Hepatocyte (in vitro differentiated cells): ENCODE results near the gene TMEM182.

ENCODE experiments used
- EZH2 ChIP-seq: fragments of 200-600 bp; sonication (generic); IDR thresholded peaks from 2 replicates; pipeline ENCODE4 v1.6.1; 2016; ENCODE audit warnings: antibody characterized with exemption, mild to moderate bottlenecking, borderline replicate concordance
- TF ChIP-seq, protein P1 (sequence below): fragments of 200-600 bp; sonication (generic); IDR thresholded peaks from 2 replicates; pipeline ENCODE4 v1.5.1; 2016; ENCODE audit warnings: antibody characterized with exemption, mild to moderate bottlenecking; ENCODE audit not compliant: poor library complexity

DNA sequence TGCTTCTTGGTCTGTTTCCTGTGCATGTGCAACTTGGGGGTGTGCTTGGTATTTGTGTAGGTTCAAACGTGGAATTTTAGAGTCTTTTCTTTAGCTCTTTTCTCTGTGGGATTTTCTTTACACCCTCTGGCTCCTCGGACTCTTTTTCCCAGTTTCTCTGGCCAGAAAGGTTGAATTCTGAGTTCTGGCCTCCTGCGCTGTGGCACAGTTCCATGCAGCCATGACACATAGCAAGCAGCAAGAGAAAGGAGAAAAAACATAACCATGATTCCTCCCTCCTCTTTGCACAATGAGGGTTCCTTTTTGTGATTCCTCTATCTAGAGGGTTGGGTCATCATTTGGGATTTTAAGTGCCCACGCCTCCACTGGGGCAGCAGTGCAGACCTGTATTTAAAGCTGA, 33.8 kb downstream of the TMEM182 start:
- TF ChIP-seq, protein P1, sequence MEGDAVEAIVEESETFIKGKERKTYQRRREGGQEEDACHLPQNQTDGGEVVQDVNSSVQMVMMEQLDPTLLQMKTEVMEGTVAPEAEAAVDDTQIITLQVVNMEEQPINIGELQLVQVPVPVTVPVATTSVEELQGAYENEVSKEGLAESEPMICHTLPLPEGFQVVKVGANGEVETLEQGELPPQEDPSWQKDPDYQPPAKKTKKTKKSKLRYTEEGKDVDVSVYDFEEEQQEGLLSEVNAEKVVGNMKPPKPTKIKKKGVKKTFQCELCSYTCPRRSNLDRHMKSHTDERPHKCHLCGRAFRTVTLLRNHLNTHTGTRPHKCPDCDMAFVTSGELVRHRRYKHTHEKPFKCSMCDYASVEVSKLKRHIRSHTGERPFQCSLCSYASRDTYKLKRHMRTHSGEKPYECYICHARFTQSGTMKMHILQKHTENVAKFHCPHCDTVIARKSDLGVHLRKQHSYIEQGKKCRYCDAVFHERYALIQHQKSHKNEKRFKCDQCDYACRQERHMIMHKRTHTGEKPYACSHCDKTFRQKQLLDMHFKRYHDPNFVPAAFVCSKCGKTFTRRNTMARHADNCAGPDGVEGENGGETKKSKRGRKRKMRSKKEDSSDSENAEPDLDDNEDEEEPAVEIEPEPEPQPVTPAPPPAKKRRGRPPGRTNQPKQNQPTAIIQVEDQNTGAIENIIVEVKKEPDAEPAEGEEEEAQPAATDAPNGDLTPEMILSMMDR = no peak
- no peak for TF ChIP-seq EZH2
